ENCODE measurements around the gene GEMIN7. TPM values are rescaled to one million over a fixed set of nuclear protein-coding genes. Genes with fewer than 3 reads are reported as not detected.

GEMIN7 gene
- total RNA-seq, 4 donors from 2014 or later = 3.0 to 21.1 (median 15.9) TPM

DNA sequence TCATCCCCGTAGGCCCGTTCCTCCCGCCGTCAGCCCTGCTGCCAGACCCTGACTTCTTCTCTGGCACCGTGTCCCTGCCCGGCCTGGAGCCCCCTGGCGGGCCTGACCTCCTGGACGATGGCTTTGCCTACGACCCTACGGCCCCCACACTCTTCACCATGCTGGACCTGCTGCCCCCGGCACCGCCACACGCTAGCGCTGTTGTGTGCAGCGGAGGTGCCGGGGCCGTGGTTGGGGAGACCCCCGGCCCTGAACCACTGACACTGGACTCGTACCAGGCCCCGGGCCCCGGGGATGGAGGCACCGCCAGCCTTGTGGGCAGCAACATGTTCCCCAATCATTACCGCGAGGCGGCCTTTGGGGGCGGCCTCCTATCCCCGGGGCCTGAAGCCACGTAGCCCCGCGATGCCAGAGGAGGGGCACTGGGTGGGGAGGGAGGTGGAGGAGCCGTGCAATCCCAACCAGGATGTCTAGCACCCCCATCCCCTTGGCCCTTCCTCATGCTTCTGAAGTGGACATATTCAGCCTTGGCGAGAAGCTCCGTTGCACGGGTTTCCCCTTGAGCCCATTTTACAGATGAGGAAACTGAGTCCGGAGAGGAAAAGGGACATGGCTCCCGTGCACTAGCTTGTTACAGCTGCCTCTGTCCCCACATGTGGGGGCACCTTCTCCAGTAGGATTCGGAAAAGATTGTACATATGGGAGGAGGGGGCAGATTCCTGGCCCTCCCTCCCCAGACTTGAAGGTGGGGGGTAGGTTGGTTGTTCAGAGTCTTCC lies 41.5 kb upstream of the GEMIN7 start:
- TF ChIP-seq EP300 (IDR thresholded peaks at IDR 0.05; ENCODE audit: low read depth) (no peak), POLR2A (IDR thresholded peaks at IDR 0.05) (no peak), POLR2AphosphoS5 (IDR thresholded peaks at IDR 0.05) (no peak)
- TF ChIP-seq, protein P1, sequence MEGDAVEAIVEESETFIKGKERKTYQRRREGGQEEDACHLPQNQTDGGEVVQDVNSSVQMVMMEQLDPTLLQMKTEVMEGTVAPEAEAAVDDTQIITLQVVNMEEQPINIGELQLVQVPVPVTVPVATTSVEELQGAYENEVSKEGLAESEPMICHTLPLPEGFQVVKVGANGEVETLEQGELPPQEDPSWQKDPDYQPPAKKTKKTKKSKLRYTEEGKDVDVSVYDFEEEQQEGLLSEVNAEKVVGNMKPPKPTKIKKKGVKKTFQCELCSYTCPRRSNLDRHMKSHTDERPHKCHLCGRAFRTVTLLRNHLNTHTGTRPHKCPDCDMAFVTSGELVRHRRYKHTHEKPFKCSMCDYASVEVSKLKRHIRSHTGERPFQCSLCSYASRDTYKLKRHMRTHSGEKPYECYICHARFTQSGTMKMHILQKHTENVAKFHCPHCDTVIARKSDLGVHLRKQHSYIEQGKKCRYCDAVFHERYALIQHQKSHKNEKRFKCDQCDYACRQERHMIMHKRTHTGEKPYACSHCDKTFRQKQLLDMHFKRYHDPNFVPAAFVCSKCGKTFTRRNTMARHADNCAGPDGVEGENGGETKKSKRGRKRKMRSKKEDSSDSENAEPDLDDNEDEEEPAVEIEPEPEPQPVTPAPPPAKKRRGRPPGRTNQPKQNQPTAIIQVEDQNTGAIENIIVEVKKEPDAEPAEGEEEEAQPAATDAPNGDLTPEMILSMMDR (IDR thresholded peaks at IDR 0.05) = no peak
- WGBS, 2 donors (ENCODE audit: low coverage in 1 of 2) = 89 to 97% methylated on average over 9 to 23 of the region's 37 CpGs
- Histone ChIP-seq H3K27me3 (no peaks in the 10 kb centered on the region), H3K27ac (peak overlapping the region in 1 of 4 donors; percentile 100), H3K4me1 (peaks cover 18 to 34% (median 21%) of the 10 kb centered on the region in 4 donors), H3K36me3 (peaks cover 0 to 18% (median 8%) of the 10 kb centered on the region in 4 donors), H3K9me3 (no peaks in the 10 kb centered on the region), H3K4me3 (peak overlapping the region in 1 of 4 donors; percentile 100)
- no peak for DNase-seq
- intact Hi-C loops (cut with DNase I; ENCODE audit: low total_unique reads) = no loop called here
- in situ Hi-C loops (cut with MboI; ENCODE audit: low pct_ligation_motif_present in 1 of 4, low pct_unique_long_range_greater_than_20kb in 1 of 4, low sequenced_read_pairs in 3 of 4) = no loop called here

DNA sequence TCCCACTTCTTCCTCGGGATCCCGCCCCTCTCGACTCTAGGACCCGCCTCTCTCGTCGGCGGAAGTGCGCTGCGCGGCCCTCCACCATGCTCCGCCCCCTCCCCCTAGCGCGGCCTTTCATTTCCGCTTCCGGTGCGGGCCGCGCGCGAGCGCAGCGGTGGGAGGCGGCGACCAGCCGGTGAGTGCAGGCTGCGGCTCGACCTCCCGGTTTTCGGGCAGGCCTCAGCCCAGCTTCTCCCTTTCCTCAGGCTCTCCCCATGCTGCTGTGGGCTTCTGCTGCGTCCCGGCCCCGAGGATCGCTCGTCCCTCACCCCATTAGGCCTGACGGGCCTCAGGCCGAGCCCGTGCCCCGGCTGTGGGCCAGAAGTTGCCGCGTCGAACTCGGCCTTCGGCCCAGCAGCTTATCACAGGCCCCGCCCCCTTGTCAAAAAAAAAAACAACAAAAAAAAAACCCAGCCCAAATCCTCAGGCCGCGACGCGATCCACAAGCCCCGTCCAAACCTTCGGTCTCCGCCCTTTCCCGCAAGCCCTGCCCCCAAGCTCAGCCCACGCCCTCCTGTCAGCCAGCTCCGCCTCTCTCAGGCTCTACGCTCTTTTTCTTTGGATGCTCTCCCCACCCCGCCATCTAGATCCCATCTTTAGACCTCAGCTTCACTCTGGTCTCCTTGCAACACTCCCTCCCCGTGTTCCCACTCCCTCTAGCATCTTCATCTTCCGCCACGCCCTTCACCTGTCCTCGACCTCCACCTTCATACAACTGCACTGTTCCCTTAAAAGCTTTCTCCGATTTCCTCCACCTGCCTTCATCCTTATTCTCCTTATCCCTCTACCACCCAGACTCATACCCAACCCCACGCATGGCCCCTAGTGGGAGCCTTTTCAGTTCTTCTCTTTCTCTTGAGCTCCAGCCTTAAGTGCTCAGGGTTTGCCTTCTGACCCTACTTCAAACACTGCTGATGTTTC lies 39.8 kb upstream of the GEMIN7 start, which contains the start of gene CLASRP:
CLASRP (plus strand) TSS at position 115 of the 963 bp plus-strand sequence. CDS start 1,168 bp downstream, outside the sequence.
- in situ Hi-C loops (cut with MboI; ENCODE audit: low pct_ligation_motif_present in 1 of 4, low pct_unique_long_range_greater_than_20kb in 1 of 4, low sequenced_read_pairs in 3 of 4) = no loop called here
- Histone ChIP-seq H3K27me3 (no peaks in the 10 kb centered on the region), H3K4me3 (peak within 1 kb of the TSS; percentile 82 to 100 (median 94)), H3K9me3 (no peaks in the 10 kb centered on the region), H3K27ac (peak within 1 kb of the TSS; percentile 96 to 100 (median 99)), H3K4me1 (peaks cover 18 to 34% (median 21%) of the 10 kb centered on the region in 4 donors), H3K36me3 (peaks cover 0 to 26% (median 10%) of the 10 kb centered on the region in 4 donors)
- intact Hi-C loops (cut with DNase I; ENCODE audit: low total_unique reads) = no loop called here
- WGBS, 2 donors (ENCODE audit: low coverage in 1 of 2) = 1 to 8% methylated on average over 12 to 51 of the region's 62 CpGs
- TF ChIP-seq EP300 (IDR thresholded peaks at IDR 0.05; ENCODE audit: low read depth) = no peak
- TF ChIP-seq POLR2A (IDR thresholded peaks at IDR 0.05) = peak; percentile 94
- TF ChIP-seq, protein P1 (IDR thresholded peaks at IDR 0.05) = no peak
- TF ChIP-seq POLR2AphosphoS5 (IDR thresholded peaks at IDR 0.05) = peak; percentile 95 to 99 (median 97)
- DNase-seq = peak; percentile 94

DNA sequence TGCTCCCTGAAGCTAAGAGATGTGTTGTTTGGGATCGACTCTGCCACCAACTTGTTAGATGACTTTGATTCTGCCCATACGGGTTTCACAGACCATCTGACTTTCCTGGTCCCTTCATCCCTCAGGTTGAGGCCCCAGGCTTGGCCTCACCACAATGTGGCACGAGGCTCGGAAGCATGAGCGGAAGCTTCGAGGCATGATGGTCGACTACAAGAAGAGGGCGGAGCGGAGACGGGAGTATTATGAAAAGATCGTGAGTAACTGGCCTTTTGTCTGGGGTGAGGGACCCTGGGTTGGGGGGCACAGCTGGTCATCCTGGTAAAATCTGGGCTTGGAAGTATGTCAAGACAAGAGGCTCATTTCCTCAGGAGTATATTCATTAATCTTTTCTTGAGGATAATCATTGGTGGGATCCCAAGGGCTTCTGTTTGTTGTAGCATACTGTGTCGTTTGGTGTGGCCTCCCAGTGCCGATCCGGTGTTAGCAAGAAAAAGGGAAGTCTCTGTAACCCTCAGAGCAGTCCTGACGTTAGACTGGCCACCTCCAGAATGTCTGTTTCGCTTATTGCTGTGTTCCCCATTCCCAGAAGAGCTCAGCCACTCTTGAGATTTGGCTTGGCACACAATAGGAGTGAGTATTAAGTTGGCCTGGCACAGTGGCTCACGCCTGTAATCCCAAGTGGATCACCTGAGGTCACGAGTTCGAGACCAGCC lies 38.8 kb upstream of the GEMIN7 start:
- H3K4me1 ChIP-seq = peaks cover 18 to 41% (median 27%) of the 10 kb centered on the region in 4 donors
- H3K4me3 ChIP-seq = peak overlapping the region in 2 of 4 donors; percentile 89 to 100
- peak overlapping the region; percentile 96 to 100 (median 99) for H3K27ac ChIP-seq
- intact Hi-C loops (cut with DNase I; ENCODE audit: low total_unique reads) = loop anchor here (5.0 kb wide), 1 partner anchor 37 kb away; the partner anchor contains the start of genes GEMIN7 and ZNF296
- no peaks in the 10 kb centered on the region for H3K27me3 ChIP-seq
- H3K9me3 ChIP-seq = no peaks in the 10 kb centered on the region
- TF ChIP-seq, protein P1 (IDR thresholded peaks at IDR 0.05) = no peak
- no peak for TF ChIP-seq POLR2AphosphoS5 (IDR thresholded peaks at IDR 0.05)
- TF ChIP-seq POLR2A (IDR thresholded peaks at IDR 0.05) = no peak
- TF ChIP-seq EP300 (IDR thresholded peaks at IDR 0.05; ENCODE audit: low read depth) = no peak
- 70 to 76% methylated on average over 4 to 19 of the region's 19 CpGs for WGBS, 2 donors (ENCODE audit: low coverage in 1 of 2)
- in situ Hi-C loops (cut with MboI; ENCODE audit: low pct_ligation_motif_present in 1 of 4, low pct_unique_long_range_greater_than_20kb in 1 of 4, low sequenced_read_pairs in 3 of 4) = no loop called here
- DNase-seq = no peak
- H3K36me3 ChIP-seq = peaks cover 0 to 32% (median 13%) of the 10 kb centered on the region in 4 donors

Measured in transverse colon (tissue), 4 donors.